Gastrocnemius medialis (tissue), 4 donors: ENCODE measurements around the gene PRMT3.

ENCODE experiments used
- POLR2A ChIP-seq, 2 donors: fragments of 450-650 bp; IDR thresholded peaks; one replicate each; pipeline ENCODE4 v1.6.1; 2017; ENCODE audit warnings: antibody characterized with exemption in 2 of 2, mild to moderate bottlenecking in 2 of 2, moderate library complexity in 2 of 2
- TF ChIP-seq, protein P1 (sequence below), 5 experiments: fragments of 450-650 bp in 3 of 5; fragments of 200-600 bp in 2 of 5; sonication (generic) in 2 of 5; IDR thresholded peaks in 4 of 5; conservative IDR thresholded peaks in 1 of 5; 1 replicate in 4 of 5; 2 replicates in 1 of 5; pipeline ENCODE4 v1.5.1; 2016 to 2019; ENCODE audit warnings: antibody characterized with exemption in 5 of 5, mild to moderate bottlenecking in 3 of 5, moderate library complexity in 3 of 5

- TF ChIP-seq, protein P1, sequence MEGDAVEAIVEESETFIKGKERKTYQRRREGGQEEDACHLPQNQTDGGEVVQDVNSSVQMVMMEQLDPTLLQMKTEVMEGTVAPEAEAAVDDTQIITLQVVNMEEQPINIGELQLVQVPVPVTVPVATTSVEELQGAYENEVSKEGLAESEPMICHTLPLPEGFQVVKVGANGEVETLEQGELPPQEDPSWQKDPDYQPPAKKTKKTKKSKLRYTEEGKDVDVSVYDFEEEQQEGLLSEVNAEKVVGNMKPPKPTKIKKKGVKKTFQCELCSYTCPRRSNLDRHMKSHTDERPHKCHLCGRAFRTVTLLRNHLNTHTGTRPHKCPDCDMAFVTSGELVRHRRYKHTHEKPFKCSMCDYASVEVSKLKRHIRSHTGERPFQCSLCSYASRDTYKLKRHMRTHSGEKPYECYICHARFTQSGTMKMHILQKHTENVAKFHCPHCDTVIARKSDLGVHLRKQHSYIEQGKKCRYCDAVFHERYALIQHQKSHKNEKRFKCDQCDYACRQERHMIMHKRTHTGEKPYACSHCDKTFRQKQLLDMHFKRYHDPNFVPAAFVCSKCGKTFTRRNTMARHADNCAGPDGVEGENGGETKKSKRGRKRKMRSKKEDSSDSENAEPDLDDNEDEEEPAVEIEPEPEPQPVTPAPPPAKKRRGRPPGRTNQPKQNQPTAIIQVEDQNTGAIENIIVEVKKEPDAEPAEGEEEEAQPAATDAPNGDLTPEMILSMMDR (IDR thresholded peaks at IDR 0.05 in 4 of 5, conservative IDR thresholded peaks at IDR 0.05 in 1 of 5), result no peak
- TF ChIP-seq POLR2A (IDR thresholded peaks at IDR 0.05), result no peak
Observed at GRCh38 chr11:20342347-20343141, 45.0 kb upstream of the PRMT3 start.
